ENCODE results near the gene STH.
"Not testable (repeated sequence)": the region's sequence is repeated elsewhere in the genome, so short reads cannot be mapped to it uniquely, and the experiment has no call there.

The STH gene

DNA sequence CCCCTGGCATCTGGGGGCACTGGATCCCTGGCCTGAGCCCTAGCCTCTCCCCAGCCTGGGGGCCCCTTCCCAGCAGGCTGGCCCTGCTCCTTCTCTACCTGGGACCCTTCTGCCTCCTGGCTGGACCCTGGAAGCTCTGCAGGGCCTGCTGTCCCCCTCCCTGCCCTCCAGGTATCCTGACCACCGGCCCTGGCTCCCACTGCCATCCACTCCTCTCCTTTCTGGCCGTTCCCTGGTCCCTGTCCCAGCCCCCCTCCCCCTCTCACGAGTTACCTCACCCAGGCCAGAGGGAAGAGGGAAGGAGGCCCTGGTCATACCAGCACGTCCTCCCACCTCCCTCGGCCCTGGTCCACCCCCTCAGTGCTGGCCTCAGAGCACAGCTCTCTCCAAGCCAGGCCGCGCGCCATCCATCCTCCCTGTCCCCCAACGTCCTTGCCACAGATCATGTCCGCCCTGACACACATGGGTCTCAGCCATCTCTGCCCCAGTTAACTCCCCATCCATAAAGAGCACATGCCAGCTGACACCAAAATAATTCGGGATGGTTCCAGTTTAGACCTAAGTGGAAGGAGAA, 13.5 kb downstream of the STH start:
- H2BK12ac ChIP-seq (ENCODE audit: low read length) = no peak overlapping the region
- no peaks in the 10 kb centered on the region for H3K36me3 ChIP-seq (ENCODE audit: control insufficient read depth in 1 of 2, insufficient read depth in 2 of 2, low read length in 2 of 2)
- no peaks in the 10 kb centered on the region for H3K27me3 ChIP-seq (ENCODE audit: insufficient read depth, low read length)
- no peak overlapping the region for H2AFZ ChIP-seq (ENCODE audit: insufficient read depth, low read length, poor library complexity)
- H4K8ac ChIP-seq (ENCODE audit: low read depth, low read length) = no peak overlapping the region
- H4K91ac ChIP-seq (ENCODE audit: low read depth, low read length) = no peak overlapping the region
- WGBS (ENCODE audit: extremely low coverage, insufficient coverage, insufficient read length) = no CpG with 5 or more reads among the region's 11 CpGs
- H3K4me3 ChIP-seq (ENCODE audit: low read depth, low read length) = no peak overlapping the region
- no peak overlapping the region for H3K27ac ChIP-seq (ENCODE audit: low read depth, low read length)
- no peak overlapping the region for H3K23ac ChIP-seq (ENCODE audit: low read length)
- peak; percentile 42 to 46 for DNase-seq
- H2BK120ac ChIP-seq (ENCODE audit: insufficient read depth, low read length, poor library complexity) = no peak overlapping the region
- H3K14ac ChIP-seq (ENCODE audit: low read length) = no peak overlapping the region
- no peak overlapping the region for H2BK5ac ChIP-seq (ENCODE audit: low read depth, low read length, poor library complexity)
- H3K4ac ChIP-seq (ENCODE audit: low read depth, low read length) = no peak overlapping the region
- peaks cover 10 to 17% of the 10 kb centered on the region in 2 experiments for H3K4me1 ChIP-seq (ENCODE audit: control insufficient read depth in 1 of 2, insufficient read depth in 2 of 2, low read length in 2 of 2)
- H4K12ac ChIP-seq (ENCODE audit: low read depth, low read length) = no peak overlapping the region
- H2AK5ac ChIP-seq (ENCODE audit: low read length) = no peak overlapping the region
- no peaks in the 10 kb centered on the region for H3K79me1 ChIP-seq (ENCODE audit: low read length)
- no peak overlapping the region for H3K18ac ChIP-seq (ENCODE audit: low read length)
- no peak overlapping the region for H3K9ac ChIP-seq (ENCODE audit: low read length)
- H3K9me3 ChIP-seq (ENCODE audit: insufficient read depth, low read depth, low read length) = no peaks in the 10 kb centered on the region
- no peaks in the 10 kb centered on the region for H3K79me2 ChIP-seq (ENCODE audit: control insufficient read depth, insufficient read depth, low read length, poor library complexity)
- no peak overlapping the region for H3K4me2 ChIP-seq (ENCODE audit: low read length)

DNA sequence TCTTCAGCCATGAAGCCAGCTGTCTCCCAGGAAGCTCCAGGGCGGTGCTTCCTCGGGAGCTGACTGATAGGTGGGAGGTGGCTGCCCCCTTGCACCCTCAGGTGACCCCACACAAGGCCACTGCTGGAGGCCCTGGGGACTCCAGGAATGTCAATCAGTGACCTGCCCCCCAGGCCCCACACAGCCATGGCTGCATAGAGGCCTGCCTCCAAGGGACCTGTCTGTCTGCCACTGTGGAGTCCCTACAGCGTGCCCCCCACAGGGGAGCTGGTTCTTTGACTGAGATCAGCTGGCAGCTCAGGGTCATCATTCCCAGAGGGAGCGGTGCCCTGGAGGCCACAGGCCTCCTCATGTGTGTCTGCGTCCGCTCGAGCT, 14.1 kb downstream of the STH start:
- H3K14ac ChIP-seq (ENCODE audit: low read length) = no peak overlapping the region
- no peak overlapping the region for H4K91ac ChIP-seq (ENCODE audit: low read depth, low read length)
- no peak overlapping the region for H3K23ac ChIP-seq (ENCODE audit: low read length)
- WGBS (ENCODE audit: extremely low coverage, insufficient coverage, insufficient read length) = no CpG with 5 or more reads among the region's 7 CpGs
- no peak overlapping the region for H2AK5ac ChIP-seq (ENCODE audit: low read length)
- H4K12ac ChIP-seq (ENCODE audit: low read depth, low read length) = no peak overlapping the region
- H2BK5ac ChIP-seq (ENCODE audit: low read depth, low read length, poor library complexity) = no peak overlapping the region
- no peaks in the 10 kb centered on the region for H3K27me3 ChIP-seq (ENCODE audit: insufficient read depth, low read length)
- H3K4me2 ChIP-seq (ENCODE audit: low read length) = no peak overlapping the region
- H4K8ac ChIP-seq (ENCODE audit: low read depth, low read length) = no peak overlapping the region
- no peak for DNase-seq
- no peak overlapping the region for H2BK12ac ChIP-seq (ENCODE audit: low read length)
- H3K9me3 ChIP-seq (ENCODE audit: insufficient read depth, low read depth, low read length) = no peaks in the 10 kb centered on the region
- H3K27ac ChIP-seq (ENCODE audit: low read depth, low read length) = no peak overlapping the region
- H3K79me2 ChIP-seq (ENCODE audit: control insufficient read depth, insufficient read depth, low read length, poor library complexity) = no peaks in the 10 kb centered on the region
- H2AFZ ChIP-seq (ENCODE audit: insufficient read depth, low read length, poor library complexity) = no peak overlapping the region
- H3K9ac ChIP-seq (ENCODE audit: low read length) = no peak overlapping the region
- no peak overlapping the region for H3K4me3 ChIP-seq (ENCODE audit: low read depth, low read length)
- no peak overlapping the region for H2BK120ac ChIP-seq (ENCODE audit: insufficient read depth, low read length, poor library complexity)
- no peak overlapping the region for H3K4ac ChIP-seq (ENCODE audit: low read depth, low read length)
- no peaks in the 10 kb centered on the region for H3K79me1 ChIP-seq (ENCODE audit: low read length)
- no peak overlapping the region for H3K18ac ChIP-seq (ENCODE audit: low read length)
- H3K4me1 ChIP-seq (ENCODE audit: control insufficient read depth in 1 of 2, insufficient read depth in 2 of 2, low read length in 2 of 2) = peaks cover 10 to 17% of the 10 kb centered on the region in 2 experiments
- H3K36me3 ChIP-seq (ENCODE audit: control insufficient read depth in 1 of 2, insufficient read depth in 2 of 2, low read length in 2 of 2) = no peaks in the 10 kb centered on the region

DNA sequence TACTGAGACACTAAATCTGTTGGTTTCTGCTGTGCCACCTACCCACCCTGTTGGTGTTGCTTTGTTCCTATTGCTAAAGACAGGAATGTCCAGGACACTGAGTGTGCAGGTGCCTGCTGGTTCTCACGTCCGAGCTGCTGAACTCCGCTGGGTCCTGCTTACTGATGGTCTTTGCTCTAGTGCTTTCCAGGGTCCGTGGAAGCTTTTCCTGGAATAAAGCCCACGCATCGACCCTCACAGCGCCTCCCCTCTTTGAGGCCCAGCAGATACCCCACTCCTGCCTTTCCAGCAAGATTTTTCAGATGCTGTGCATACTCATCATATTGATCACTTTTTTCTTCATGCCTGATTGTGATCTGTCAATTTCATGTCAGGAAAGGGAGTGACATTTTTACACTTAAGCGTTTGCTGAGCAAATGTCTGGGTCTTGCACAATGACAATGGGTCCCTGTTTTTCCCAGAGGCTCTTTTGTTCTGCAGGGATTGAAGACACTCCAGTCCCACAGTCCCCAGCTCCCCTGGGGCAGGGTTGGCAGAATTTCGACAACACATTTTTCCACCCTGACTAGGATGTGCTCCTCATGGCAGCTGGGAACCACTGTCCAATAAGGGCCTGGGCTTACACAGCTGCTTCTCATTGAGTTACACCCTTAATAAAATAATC, 14.6 kb downstream of the STH start:
- H3K4ac ChIP-seq (ENCODE audit: low read depth, low read length) = no peak overlapping the region

DNA sequence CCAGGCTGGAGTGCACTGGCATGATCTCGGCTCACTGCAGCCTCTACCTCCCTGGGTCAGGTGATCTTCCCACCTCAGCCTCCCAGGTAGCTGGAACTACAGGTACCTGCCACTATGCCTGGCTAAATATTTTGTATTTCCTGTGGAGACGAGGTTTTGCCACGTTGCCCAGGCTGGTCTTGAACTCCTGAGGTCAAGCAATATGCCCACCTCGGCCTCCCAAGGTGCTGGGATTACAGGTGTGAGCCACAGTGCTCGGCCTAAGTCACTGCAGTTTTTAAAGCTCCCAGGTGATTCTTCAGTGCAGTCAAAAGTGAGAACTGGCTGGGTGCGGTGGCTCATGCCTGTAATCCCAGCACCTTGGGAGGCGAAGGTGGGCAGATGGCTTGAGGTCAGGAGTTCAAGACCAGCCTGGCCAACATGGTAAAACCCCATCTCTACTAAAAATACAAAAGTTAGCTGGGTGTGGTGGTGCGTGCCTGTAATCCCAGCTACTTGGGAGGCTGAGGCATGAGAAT, 20.4 kb downstream of the STH start:
- not testable (repeated sequence) for H2AFZ ChIP-seq (ENCODE audit: insufficient read depth, low read length, poor library complexity)

More for the DNA sequence above, 14.6 kb downstream of the STH start:
- Histone ChIP-seq H3K9ac (ENCODE audit: low read length) (no peak overlapping the region), H2BK12ac (ENCODE audit: low read length) (no peak overlapping the region), H3K36me3 (ENCODE audit: control insufficient read depth in 1 of 2, insufficient read depth in 2 of 2, low read length in 2 of 2) (peaks cover 0 to 2% of the 10 kb centered on the region in 2 experiments), H3K4me2 (ENCODE audit: low read length) (no peak overlapping the region), H3K4me1 (ENCODE audit: control insufficient read depth in 1 of 2, insufficient read depth in 2 of 2, low read length in 2 of 2) (peaks cover 10 to 17% of the 10 kb centered on the region in 2 experiments), H3K4me3 (ENCODE audit: low read depth, low read length) (no peak overlapping the region), H3K79me1 (ENCODE audit: low read length) (no peaks in the 10 kb centered on the region), H4K8ac (ENCODE audit: low read depth, low read length) (no peak overlapping the region), H3K27ac (ENCODE audit: low read depth, low read length) (no peak overlapping the region), H2BK5ac (ENCODE audit: low read depth, low read length, poor library complexity) (no peak overlapping the region), H3K18ac (ENCODE audit: low read length) (no peak overlapping the region), H2AFZ (ENCODE audit: insufficient read depth, low read length, poor library complexity) (no peak overlapping the region), H4K12ac (ENCODE audit: low read depth, low read length) (no peak overlapping the region), H2BK120ac (ENCODE audit: insufficient read depth, low read length, poor library complexity) (no peak overlapping the region), H3K9me3 (ENCODE audit: insufficient read depth, low read depth, low read length) (no peaks in the 10 kb centered on the region), H3K79me2 (ENCODE audit: control insufficient read depth, insufficient read depth, low read length, poor library complexity) (no peaks in the 10 kb centered on the region), H2AK5ac (ENCODE audit: low read length) (no peak overlapping the region), H3K23ac (ENCODE audit: low read length) (no peak overlapping the region), H4K91ac (ENCODE audit: low read depth, low read length) (no peak overlapping the region), H3K27me3 (ENCODE audit: insufficient read depth, low read length) (no peaks in the 10 kb centered on the region), H3K14ac (ENCODE audit: low read length) (no peak overlapping the region)
- peak; percentile 99 for DNase-seq
- WGBS (ENCODE audit: extremely low coverage, insufficient coverage, insufficient read length) = no CpG with 5 or more reads among the region's 9 CpGs

More for the DNA sequence above, 20.4 kb downstream of the STH start:
- not testable (repeated sequence) for H3K4me1 ChIP-seq (ENCODE audit: control insufficient read depth in 1 of 2, insufficient read depth in 2 of 2, low read length in 2 of 2); DNase-seq; H2BK12ac ChIP-seq (ENCODE audit: low read length); H3K27ac ChIP-seq (ENCODE audit: low read depth, low read length); H3K4me2 ChIP-seq (ENCODE audit: low read length); H3K4ac ChIP-seq (ENCODE audit: low read depth, low read length); H4K12ac ChIP-seq (ENCODE audit: low read depth, low read length); H3K79me2 ChIP-seq (ENCODE audit: control insufficient read depth, insufficient read depth, low read length, poor library complexity); H3K14ac ChIP-seq (ENCODE audit: low read length); H2AK5ac ChIP-seq (ENCODE audit: low read length); H3K23ac ChIP-seq (ENCODE audit: low read length); H4K91ac ChIP-seq (ENCODE audit: low read depth, low read length); H3K27me3 ChIP-seq (ENCODE audit: insufficient read depth, low read length); H4K8ac ChIP-seq (ENCODE audit: low read depth, low read length); H3K18ac ChIP-seq (ENCODE audit: low read length); H3K9ac ChIP-seq (ENCODE audit: low read length); H2BK5ac ChIP-seq (ENCODE audit: low read depth, low read length, poor library complexity); H3K9me3 ChIP-seq (ENCODE audit: insufficient read depth, low read depth, low read length); H3K79me1 ChIP-seq (ENCODE audit: low read length); H3K4me3 ChIP-seq (ENCODE audit: low read depth, low read length); H2BK120ac ChIP-seq (ENCODE audit: insufficient read depth, low read length, poor library complexity)
- no CpG with 5 or more reads among the region's 8 CpGs for WGBS (ENCODE audit: extremely low coverage, insufficient coverage, insufficient read length)
- H3K36me3 ChIP-seq (ENCODE audit: control insufficient read depth in 1 of 2, insufficient read depth in 2 of 2, low read length in 2 of 2) = peaks cover 12 to 14% of the 10 kb centered on the region in 2 experiments
